ENCODE results near the gene SYNE2.

The SYNE2 gene

GRCh38 chr14:64220056-64220455, 367.3 kb downstream of the SYNE2 start:
- no peak for DNase-seq (ENCODE audit: low spot score)

DNA sequence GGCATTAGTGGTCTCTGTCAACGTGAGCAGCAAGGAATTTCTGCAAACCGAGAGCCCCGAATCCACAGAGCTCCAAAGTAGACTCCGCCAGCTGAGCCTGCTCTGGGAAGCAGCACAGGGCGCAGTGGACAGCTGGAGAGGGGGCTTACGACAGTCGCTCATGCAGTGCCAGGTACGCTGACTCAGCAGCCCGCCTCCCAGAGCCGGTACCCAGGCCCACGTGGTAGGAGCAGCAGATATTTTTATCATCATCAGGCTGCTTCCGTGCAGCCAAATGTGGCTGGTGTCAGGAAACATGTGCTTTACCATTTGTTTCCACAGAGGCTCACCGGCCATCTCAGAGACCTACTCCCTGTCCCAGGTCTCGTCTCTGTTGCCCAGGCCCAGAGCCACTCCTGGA, 367.7 kb downstream of the SYNE2 start:
- no peak for DNase-seq (ENCODE audit: low spot score)

- DNase-seq (ENCODE audit: low spot score): no peak
Measured at GRCh38 chr14:64221391-64222003, 368.7 kb downstream of the SYNE2 start.

- DNase-seq (ENCODE audit: low spot score): no peak
Measured at GRCh38 chr14:64225151-64225757, 372.4 kb downstream of the SYNE2 start.

GRCh38 chr14:64227856-64228255, 375.1 kb downstream of the SYNE2 start:
- DNase-seq (ENCODE audit: low spot score): no peak

DNA sequence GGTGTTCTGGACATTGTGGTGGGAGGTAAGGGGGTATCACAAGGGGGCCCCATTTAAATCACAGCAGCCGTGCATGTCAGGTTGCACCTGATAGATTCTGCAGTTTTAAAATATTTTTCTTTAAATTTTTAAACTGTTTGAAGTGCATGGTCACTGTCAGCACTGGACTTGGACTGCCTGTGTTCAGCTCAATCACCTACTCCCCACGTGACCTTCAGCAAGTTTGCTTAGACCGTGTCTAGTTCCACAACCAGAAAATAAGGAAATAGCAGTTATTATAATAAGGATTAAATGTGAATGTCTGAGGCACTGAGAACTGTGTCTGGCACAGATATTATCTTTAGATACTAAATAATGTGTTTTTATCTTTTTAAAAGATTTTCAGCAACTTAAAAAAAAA, 376.7 kb downstream of the SYNE2 start:
- DNase-seq (ENCODE audit: low spot score): no peak

DNA sequence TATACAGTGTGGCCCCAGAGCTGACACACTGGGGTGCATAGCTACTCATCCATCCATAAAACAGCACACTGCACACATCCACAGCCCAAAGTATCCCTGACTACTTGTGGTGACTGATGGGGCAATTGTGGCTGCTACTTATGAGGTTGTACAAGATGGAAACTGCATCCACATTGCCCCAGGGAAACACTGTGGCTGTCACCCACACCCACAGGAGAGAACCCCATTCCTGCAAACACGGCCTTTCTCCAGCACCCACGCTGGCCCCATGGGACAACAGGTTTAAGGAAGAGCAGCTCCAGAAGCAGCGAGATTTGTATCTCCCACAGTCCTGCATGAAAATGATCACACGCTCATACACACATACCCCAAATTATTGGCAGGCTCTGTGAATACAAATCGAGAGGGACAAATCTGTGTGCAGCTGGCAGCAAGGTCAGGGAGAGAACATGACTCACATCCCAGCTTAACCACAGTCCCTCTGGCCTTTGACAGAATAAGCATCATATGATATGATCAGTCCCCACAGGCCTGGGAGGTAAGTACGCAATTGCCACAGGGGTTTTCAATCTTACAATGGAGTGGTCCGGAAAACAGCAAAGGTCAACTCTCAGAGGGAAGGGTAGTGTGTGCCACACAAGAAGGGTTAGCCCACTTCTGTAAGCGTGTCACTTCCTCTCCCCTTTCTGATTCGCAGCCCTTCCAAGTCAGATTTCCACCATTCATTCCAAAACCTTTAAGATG, 379.5 kb downstream of the SYNE2 start:
- no peak for DNase-seq (ENCODE audit: low spot score)

- DNase-seq (ENCODE audit: low spot score): no peak
Measured at GRCh38 chr14:64232944-64233343, 380.1 kb downstream of the SYNE2 start.

DNA sequence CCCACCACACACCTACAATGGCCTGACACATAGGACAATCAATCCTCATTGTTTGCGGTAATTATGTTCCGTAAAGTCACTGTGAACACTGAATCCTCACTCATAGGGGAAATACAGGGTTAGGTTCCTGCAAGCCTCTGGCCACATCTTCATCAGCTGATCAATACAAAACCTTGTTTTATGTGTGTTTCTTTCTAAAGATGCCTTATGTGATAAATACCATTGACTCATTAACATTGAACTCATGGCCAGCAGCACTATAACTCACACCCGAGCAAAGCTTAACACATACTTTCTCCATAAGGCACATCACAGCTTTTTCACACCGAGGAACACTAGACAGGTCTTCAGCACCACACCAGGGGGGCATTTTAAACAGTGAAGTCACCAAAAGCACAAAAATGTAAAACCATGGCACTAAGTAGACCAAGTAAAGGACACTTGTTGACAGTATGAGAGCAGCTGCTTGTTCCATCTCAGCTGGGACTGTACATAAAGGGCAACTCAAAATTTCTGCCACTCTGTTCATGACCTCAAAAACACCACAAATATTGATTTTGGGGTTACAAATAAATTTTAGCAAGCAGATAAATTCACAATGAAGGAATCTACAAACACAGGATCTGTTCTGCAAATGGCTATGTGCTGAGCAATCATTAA, 380.9 kb downstream of the SYNE2 start:
- no peak for DNase-seq (ENCODE audit: low spot score)

- DNase-seq (ENCODE audit: low spot score): no peak
Measured at GRCh38 chr14:64234877-64235651, 382.3 kb downstream of the SYNE2 start.

- DNase-seq (ENCODE audit: low spot score): no peak
Measured at GRCh38 chr14:64235652-64236640, 383.1 kb downstream of the SYNE2 start.

- DNase-seq (ENCODE audit: low spot score): no peak
Measured at GRCh38 chr14:64238049-64238448, 385.2 kb downstream of the SYNE2 start.

GRCh38 chr14:64238631-64239030, 385.8 kb downstream of the SYNE2 start:
- no peak for DNase-seq (ENCODE audit: low spot score)

DNA sequence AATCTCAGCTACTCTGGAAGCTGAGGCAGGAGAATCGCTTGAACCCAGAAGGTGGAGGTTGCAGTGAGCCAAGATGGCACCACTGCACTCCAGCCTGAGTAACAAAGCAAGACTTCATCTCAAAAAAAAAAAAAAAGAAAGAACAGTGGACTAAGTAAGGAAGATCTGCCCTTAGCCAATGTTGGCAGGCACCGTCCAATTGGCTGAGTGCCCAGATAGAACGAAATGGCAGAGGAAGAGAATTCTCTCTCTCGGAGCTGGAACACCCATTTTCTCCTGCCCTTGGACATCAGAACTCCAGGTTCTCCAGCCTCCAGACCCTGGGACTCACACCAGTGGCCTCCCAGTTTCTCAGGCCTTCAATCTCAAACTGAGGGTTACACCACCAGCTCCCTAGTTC, 391.5 kb downstream of the SYNE2 start:
- DNase-seq (ENCODE audit: low spot score): no peak

DNA sequence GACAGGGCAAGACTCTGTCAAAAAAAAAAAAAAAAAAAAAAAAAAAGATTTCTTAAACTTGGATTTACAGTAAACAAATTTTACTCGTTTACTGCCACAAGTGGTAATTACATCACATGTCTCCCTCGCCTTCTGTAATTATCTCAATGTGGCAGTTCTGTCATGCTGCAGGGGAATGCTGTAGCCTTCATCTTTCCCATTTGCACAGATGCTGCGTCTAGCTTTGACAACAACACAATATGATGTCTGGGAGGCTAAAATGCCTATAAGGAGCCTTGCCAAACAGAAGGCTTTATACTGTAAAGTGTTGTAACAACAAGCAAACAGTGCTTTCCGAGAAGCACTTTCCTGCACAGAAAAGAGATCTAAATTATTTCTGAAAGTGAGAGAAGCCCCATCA, 392.7 kb downstream of the SYNE2 start:
- no peak for DNase-seq (ENCODE audit: low spot score)

- no peak for DNase-seq (ENCODE audit: low spot score)
Measured at GRCh38 chr14:64246688-64247087, 393.9 kb downstream of the SYNE2 start.

- no peak for DNase-seq (ENCODE audit: low spot score)
Measured at GRCh38 chr14:64247195-64247594, 394.4 kb downstream of the SYNE2 start.

- no peak for DNase-seq (ENCODE audit: low spot score)
Measured at GRCh38 chr14:64248689-64249088, 395.9 kb downstream of the SYNE2 start.

DNA sequence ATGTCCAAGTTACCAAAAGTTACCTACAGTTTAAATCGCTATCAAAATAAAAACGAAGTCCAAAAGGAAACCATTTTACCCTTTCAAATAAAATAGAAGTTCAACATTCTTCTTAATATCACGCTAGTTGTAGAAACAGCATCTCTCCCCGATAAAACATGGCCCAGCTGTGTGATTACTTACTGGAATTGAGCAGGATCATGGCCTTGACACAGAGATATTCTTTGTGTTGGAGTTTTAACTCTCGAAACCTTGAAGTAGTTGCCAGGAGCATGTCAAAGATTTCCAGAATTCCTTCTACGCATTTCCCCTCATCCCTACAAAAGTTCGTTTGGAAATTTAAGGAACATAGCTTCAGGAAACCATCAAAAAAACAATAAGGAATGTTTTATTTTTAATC, 396.6 kb downstream of the SYNE2 start:
- no peak for DNase-seq (ENCODE audit: low spot score)

DNA sequence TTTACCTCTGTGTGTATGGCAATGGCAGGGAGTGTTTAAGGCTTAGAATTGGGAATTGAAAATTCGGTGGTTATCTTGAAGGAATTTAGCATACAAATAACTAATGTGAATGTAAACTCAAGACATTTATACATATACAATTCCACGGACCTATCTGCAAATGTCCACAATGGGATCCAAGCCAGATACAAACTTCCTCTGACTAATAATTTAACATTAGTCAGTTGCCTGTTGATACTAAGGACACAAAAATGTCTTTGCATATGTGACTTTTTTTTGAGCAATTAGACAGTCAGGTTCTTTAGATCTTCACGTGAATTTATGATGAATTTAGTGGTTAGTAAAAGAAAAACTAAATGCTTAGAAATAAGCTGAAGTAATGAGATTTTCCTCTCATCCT, 400.9 kb downstream of the SYNE2 start:
- DNase-seq (ENCODE audit: low spot score): no peak

DNA sequence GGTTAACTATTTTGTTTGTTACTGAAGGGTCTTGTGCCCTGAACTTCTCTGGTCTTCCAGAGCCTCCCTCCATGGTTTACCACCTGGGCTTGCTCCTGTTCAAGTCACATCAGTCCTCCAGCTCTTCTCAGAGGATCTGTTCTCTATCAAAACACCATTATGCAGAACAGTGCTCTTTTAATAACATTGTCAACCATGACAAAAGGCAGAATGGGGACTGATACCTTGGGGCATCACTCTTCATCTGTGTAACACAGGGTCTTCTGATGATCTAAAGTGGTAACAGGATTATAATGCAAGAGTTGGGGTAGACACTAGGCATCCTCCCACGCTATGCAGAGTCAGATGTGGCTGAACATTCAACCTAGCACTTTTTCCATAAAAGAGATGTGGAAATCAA, 403.0 kb downstream of the SYNE2 start:
- no peak for DNase-seq (ENCODE audit: low spot score)
